ENCODE results near the gene PHKA1.

DNA sequence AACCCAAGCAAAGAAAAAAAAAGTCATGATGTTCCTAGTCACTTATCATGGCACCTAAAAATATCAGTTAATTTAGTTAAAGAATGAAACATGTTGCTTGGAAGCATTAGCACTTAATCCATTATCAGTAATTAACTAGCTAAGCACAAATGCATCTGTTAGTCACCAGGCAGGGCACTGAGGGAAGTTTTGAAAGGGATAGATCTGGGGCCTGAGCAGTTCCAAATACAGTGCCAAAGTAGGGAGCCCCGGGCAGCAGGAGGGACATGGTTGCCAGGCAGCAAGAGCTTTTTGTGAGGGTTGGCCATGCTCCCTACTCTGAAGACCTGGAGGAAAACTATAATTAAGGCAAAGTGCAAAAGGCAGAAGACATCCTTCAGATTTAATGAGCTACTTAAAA is 62.0 kb downstream of the PHKA1 start:
- TF ChIP-seq, protein P1, sequence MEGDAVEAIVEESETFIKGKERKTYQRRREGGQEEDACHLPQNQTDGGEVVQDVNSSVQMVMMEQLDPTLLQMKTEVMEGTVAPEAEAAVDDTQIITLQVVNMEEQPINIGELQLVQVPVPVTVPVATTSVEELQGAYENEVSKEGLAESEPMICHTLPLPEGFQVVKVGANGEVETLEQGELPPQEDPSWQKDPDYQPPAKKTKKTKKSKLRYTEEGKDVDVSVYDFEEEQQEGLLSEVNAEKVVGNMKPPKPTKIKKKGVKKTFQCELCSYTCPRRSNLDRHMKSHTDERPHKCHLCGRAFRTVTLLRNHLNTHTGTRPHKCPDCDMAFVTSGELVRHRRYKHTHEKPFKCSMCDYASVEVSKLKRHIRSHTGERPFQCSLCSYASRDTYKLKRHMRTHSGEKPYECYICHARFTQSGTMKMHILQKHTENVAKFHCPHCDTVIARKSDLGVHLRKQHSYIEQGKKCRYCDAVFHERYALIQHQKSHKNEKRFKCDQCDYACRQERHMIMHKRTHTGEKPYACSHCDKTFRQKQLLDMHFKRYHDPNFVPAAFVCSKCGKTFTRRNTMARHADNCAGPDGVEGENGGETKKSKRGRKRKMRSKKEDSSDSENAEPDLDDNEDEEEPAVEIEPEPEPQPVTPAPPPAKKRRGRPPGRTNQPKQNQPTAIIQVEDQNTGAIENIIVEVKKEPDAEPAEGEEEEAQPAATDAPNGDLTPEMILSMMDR (IDR thresholded peaks at IDR 0.05): no peak
- no peak for TF ChIP-seq POLR2AphosphoS5 (IDR thresholded peaks at IDR 0.05)
